T-helper 22 cell (primary cell): ENCODE results near the gene TRAPPC2L.

Experiments used
- DNase-seq: peaks from one replicate; pipeline ENCODE4 v3.0.0-alpha.2; 2020; ENCODE audit warnings: low read depth

TRAPPC2L gene

GRCh38 chr16:88856828-88857727 lies at the start of gene TRAPPC2L, which contains the start of gene GALNS:
TSS of gene TRAPPC2L (plus strand) at chr16:88857127. CDS start at chr16:88857151, 24 bp downstream.
TSS of gene GALNS (minus strand) at chr16:88856947. CDS start at chr16:88856877, 70 bp downstream.
- peak; percentile 94 for DNase-seq

- DNase-seq = no peak
Measured at GRCh38 chr16:88807142-88807625, 49.7 kb upstream of the TRAPPC2L start.

DNA sequence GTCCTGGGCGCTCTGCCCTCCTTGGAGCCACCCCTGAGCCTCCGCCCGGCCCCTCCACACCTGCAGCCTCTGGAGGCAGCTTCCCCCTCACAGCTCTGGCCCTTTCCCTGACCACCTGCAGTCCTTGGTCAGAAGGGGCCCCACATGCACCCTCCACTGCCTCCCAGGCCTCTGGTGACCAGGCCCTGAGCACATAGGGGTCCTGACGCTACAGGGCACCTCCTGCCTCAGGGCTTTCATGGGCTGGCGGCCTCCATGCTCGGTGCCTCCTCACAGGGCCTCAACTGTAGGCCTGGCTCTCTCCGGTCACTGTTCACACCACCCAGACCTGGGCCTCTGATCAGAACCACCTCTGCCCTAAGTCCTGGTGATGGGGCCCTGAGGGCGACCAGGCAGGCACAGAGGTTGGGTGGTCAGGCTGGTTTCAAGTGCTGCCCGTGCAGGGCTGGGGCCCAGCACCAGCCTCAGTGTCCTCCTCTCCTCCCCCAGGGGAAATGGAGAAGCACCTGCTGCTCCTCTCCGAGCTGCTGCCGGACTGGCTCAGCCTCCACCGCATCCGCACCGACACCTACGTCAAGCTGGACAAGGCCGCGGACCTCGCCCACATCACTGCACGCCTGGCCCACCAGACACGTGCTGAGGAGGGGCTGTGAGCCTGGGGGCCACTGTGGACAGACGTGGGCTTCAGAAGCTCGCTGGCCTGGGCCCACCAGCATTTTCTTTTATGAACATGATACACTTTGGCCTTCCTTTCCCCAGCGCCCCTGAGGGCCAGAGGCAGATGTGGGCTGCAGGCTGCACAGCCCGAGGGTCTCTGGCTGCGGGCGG lies 49.1 kb upstream of the TRAPPC2L start:
- no peak for DNase-seq

- DNase-seq = no peak
Measured at GRCh38 chr16:88809068-88809675, 47.8 kb upstream of the TRAPPC2L start.

DNA sequence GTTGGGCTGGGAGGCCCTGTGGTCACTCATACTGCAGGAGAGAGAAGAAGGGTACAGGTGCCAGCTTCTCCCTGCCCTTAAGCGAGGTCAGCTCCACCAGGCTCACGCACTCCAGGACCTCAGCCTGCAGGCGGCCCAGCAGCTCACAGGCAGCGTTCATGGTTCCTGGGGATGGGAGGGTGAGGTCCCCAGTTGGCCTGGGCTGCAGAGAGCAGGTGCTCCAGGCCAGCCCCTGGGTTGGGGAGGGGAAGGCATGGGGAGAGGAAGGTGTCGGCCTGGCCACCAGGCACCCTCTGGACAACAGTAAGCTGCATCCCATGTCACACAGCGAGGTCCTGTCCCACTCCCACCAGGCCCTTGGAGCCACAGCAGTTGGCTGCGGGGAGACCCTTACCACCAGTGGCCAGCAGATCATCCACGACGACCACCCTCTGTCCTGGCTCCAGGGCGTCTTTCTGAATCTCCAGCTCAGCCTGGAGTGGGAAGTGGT lies 47.2 kb upstream of the TRAPPC2L start:
- DNase-seq = no peak

- DNase-seq = no peak
Measured at GRCh38 chr16:88810166-88810911, 46.6 kb upstream of the TRAPPC2L start.

GRCh38 chr16:88810912-88811768 lies 45.8 kb upstream of the TRAPPC2L start:
- DNase-seq = peak; percentile 53

- DNase-seq = peak; percentile 88
Measured at GRCh38 chr16:88811769-88812512, 45.0 kb upstream of the TRAPPC2L start, which contains the start of gene APRT. TSS of gene APRT (minus strand) at chr16:88811928. CDS start at chr16:88811899, 29 bp downstream.

DNA sequence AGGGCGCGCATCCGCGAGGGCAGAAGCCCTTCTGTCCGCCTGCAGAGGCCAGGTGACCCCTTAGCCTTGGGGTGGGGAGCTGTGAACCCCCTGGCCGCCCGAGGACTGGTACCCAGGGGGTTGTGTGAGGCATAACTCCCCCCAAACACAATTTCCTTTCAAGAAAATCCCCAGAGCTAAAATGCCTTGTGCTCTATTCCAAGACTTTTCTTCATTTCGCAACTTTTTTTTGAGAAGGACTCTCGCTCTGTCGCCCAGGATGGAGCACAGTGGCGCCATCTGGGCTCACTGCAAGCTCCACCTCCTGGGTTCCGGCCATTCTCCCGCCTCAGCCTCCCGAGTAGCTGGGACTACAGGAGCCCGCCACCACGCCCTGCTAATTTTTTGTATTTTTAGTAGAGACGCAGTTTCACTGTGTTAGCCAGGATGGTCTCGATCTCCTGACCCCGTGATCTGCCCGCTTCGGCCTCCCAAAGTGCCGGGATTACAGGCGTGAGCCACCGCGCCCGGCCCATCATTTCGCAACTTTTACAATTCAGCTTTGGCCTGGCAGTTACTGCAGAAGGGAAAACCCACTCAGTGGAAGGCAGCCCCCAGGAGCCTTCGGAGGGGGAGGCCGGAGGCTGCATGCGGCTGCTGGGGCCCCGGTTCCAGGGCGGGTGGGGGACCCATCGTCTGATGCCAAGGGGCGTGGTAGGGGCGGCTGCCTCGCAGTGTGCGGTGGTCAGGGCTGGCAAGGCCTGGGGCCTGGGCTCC lies 44.2 kb upstream of the TRAPPC2L start:
- no peak for DNase-seq

GRCh38 chr16:88813269-88814143 lies 43.4 kb upstream of the TRAPPC2L start:
- DNase-seq = no peak

- no peak for DNase-seq
Measured at GRCh38 chr16:88814144-88814502, 42.8 kb upstream of the TRAPPC2L start.

DNA sequence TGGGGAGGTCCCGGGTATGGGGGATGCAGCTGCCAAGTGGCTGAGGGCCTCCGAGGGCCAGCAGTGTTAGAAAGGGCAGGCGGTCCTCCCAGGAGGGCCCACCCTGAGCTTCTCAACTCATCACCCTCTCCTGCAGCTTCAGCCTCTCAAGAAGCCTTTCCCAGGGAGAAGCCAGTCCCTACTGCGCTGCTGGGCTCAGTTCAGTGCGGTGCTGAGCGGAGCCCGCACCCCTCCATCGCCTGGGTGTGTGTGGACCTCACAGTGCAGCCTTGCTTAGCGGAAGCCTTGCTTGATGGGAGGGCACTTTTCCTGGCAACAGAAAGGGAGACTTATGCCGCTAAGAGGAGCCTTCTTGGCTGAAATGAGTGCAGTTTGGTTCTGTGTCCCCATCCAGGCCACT lies 41.7 kb upstream of the TRAPPC2L start:
- no peak for DNase-seq

- DNase-seq = no peak
Measured at GRCh38 chr16:88815901-88816589, 40.9 kb upstream of the TRAPPC2L start.

DNA sequence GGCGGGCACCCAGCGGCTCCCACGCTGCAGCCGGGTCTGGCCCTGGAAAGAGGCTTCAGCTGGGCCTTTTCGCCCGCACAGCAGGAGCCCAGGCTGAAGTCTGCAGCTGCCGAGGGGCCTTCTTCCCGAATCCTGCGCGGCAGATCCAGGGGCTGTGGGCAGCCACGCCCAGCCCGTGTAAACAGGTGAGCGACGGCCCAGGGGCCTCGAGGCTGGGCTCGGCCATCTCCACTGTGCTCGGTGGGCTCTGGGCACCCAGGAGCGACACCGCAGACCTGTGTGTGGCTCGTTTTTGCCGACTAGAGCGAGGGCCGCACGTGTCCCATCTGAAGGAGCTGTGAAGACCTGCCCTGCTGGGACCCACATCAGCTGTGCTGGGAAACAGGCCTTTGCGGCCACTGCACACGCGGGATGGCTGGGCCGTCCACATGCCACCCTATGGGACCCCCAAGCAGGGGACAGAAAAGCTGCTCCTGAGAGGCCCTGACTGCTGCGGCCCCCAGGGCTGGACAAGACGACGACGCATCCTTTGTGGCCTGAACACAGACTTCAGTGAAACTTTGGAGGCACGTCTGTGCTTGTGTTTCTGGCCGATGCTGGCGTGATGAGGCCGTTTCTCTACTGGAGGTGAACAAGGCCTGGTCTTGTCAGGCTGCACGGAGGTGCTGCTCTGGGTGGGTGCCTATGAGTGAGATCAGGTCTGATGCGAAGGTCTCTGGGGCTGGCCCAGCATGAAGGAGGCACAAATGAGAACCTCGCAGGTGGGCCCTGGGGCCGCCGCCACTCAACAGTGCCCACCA lies 40.0 kb upstream of the TRAPPC2L start:
- DNase-seq = no peak

GRCh38 chr16:88817785-88818574 lies 38.9 kb upstream of the TRAPPC2L start:
- no peak for DNase-seq

GRCh38 chr16:88818575-88818874 lies 38.4 kb upstream of the TRAPPC2L start:
- no peak for DNase-seq
